ENCODE data around the gene ZNF597.

DNA sequence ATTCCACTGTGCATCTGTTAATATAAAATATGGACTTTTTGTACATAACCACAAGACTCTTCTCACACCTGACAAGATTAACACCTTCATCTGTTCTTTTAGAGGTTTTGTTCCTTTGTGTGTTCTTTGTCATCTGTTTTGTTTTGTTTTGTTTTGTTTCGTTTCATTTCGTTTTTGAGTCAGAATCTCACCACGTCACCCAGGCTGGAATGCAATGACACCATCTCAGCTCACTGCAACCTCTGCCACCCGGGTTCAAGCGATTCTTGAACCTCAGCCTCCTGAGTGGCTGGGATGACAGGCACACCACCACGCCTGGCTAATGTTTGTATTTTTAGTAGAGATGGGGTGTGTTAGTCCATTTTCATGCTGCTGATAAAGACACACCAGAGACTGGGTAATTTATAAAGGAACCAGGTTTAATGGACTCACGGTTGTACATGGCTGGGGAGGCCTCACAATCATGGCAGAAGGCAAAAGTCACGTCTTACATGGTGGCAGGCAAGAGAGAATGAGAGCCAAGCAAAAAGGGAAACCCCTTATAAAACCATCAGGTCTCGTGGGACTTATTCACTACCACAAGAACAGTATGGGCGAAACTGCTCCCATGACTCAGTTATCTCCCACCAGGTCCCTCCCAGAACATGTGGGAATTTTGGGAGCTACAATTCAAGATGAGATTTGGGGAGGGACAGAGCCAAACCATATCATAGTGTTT, 29.7 kb upstream of the ZNF597 start:
- TF ChIP-seq, protein P1, sequence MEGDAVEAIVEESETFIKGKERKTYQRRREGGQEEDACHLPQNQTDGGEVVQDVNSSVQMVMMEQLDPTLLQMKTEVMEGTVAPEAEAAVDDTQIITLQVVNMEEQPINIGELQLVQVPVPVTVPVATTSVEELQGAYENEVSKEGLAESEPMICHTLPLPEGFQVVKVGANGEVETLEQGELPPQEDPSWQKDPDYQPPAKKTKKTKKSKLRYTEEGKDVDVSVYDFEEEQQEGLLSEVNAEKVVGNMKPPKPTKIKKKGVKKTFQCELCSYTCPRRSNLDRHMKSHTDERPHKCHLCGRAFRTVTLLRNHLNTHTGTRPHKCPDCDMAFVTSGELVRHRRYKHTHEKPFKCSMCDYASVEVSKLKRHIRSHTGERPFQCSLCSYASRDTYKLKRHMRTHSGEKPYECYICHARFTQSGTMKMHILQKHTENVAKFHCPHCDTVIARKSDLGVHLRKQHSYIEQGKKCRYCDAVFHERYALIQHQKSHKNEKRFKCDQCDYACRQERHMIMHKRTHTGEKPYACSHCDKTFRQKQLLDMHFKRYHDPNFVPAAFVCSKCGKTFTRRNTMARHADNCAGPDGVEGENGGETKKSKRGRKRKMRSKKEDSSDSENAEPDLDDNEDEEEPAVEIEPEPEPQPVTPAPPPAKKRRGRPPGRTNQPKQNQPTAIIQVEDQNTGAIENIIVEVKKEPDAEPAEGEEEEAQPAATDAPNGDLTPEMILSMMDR (IDR thresholded peaks at IDR 0.05; ENCODE audit: low read depth, low read length, poor library complexity, severe bottlenecking) = no peak
- TF ChIP-seq EZH2phosphoT487 (IDR thresholded peaks at IDR 0.05; ENCODE audit: borderline replicate concordance, low read length) = no peak
